Fibroblast of lung (primary cell): Measurements from ENCODE around the gene KCND1.

Source experiments
- EZH2 ChIP-seq: IDR thresholded peaks from 2 replicates; pipeline ENCODE4 v1.5.1; 2012; ENCODE audit warnings: low read length, control low read depth, mild to moderate bottlenecking; ENCODE audit errors: missing control alignments
- TF ChIP-seq, protein P1 (sequence below), 2 donors: IDR thresholded peaks in 1 of 2; conservative IDR thresholded peaks in 1 of 2; 1 replicate in 1 of 2; 2 replicates in 1 of 2; pipeline ENCODE4 v1.5.1; 2011 to 2012; ENCODE audit warnings: low read length in 2 of 2, control low read depth in 1 of 2, inconsistent platforms in 1 of 2, low read depth in 1 of 2, mild to moderate bottlenecking in 1 of 2

DNA sequence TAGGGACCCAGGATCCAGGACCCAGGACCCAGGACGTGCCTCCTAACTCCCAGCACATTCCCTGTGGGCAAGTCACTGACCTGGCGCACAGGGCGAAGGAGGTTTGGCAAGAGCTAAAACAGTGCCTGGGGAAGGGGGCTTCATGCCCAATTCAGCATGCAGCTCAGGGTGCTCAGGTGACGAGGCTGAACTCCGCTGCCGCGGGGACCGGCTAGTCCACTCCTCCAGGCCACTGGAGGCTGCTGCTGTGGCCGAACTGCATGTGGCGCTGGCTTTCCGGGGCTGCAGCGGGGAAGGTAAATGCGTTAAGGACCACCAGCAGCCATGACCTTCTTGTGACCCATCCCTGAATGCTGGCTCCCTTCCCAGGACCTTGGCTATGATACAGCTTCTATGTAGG lies 47.9 kb downstream of the KCND1 start:
- TF ChIP-seq, protein P1, sequence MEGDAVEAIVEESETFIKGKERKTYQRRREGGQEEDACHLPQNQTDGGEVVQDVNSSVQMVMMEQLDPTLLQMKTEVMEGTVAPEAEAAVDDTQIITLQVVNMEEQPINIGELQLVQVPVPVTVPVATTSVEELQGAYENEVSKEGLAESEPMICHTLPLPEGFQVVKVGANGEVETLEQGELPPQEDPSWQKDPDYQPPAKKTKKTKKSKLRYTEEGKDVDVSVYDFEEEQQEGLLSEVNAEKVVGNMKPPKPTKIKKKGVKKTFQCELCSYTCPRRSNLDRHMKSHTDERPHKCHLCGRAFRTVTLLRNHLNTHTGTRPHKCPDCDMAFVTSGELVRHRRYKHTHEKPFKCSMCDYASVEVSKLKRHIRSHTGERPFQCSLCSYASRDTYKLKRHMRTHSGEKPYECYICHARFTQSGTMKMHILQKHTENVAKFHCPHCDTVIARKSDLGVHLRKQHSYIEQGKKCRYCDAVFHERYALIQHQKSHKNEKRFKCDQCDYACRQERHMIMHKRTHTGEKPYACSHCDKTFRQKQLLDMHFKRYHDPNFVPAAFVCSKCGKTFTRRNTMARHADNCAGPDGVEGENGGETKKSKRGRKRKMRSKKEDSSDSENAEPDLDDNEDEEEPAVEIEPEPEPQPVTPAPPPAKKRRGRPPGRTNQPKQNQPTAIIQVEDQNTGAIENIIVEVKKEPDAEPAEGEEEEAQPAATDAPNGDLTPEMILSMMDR (conservative IDR thresholded peaks at IDR 0.05 in 1 of 2, IDR thresholded peaks at IDR 0.05 in 1 of 2; ENCODE audit: low read depth in 1 of 2, low read length in 2 of 2) = no peak
- no peak for TF ChIP-seq EZH2
